Ovary (tissue), 9 donors: ENCODE data around the gene EYS. TPM values are rescaled to one million over a fixed set of nuclear protein-coding genes. Genes with fewer than 3 reads are reported as not detected.

Experiments
- DNase-seq, 5 donors: peaks; one replicate each; pipeline ENCODE4 v3.0.0-alpha.2; 2019 to 2020
- H3K27ac ChIP-seq, 2 donors: fragments of 200-600 bp; one replicate each; pipeline versions ENCODE4 v1.5.1 to v1.8.0; 2019 to 2022
- H3K27me3 ChIP-seq: fragments of 200-600 bp; one replicate; pipeline ENCODE4 v1.8.0; 2022
- H3K36me3 ChIP-seq: fragments of 200-600 bp; sonication (generic); one replicate; pipeline ENCODE4 v1.5.1; 2019
- H3K4me1 ChIP-seq: one replicate; pipeline ENCODE4 v1.8.1; 2013; ENCODE audit warnings: mild to moderate bottlenecking, moderate library complexity; ENCODE audit not compliant: insufficient read depth
- H3K4me3 ChIP-seq: fragments of 200-600 bp; sonication (generic); one replicate; pipeline ENCODE4 v1.5.1; 2017
- H3K9me3 ChIP-seq, 2 donors: fragments of 200-600 bp in 1 of 2; sonication (generic) in 1 of 2; one replicate each; pipeline versions ENCODE4 v1.5.1 to v1.8.1; 2013 to 2019; ENCODE audit warnings: mild to moderate bottlenecking in 1 of 2, moderate library complexity in 1 of 2
- CTCF ChIP-seq, 3 donors: fragments of 450-650 bp in 2 of 3; fragments of 200-600 bp in 1 of 3; IDR thresholded peaks; one replicate each; pipeline versions ENCODE4 v1.5.1 to v1.8.0; 2016 to 2022; ENCODE audit warnings: antibody characterized with exemption in 3 of 3, mild to moderate bottlenecking in 1 of 3
- EP300 ChIP-seq: sonication (generic); formaldehyde crosslinking; IDR thresholded peaks from one replicate; pipeline ENCODE4 v1.6.1; 2017; ENCODE audit warnings: antibody characterized with exemption
- POLR2A ChIP-seq: fragments of 450-650 bp; IDR thresholded peaks from one replicate; pipeline ENCODE4 v1.6.1; 2017; ENCODE audit warnings: antibody characterized with exemption, mild to moderate bottlenecking, moderate library complexity
- WGBS, 3 donors: extraction: QIAGEN DNeasy Blood & Tissue Kit in 1 of 3; methylation state at CpG; one replicate each; pipeline versions ENCODE4 v1.1.5 to v1.1.7; 2013 to 2017; 5-methylcytosine and 5-hydroxymethylcytosine counted together
- intact Hi-C, 4 donors: fragments of 100-400 bp; cut with DNase I; formaldehyde crosslinking; loops; one replicate each; pipeline versions ENCODE4 v1.11.0 to v1.15.1; 2022 to 2023
- polyA plus RNA-seq, 2 donors: library from polyadenylated mRNA; stranded (reverse); fragments of 200-250 nt in 1 of 2; fragments of 350-450 nt in 1 of 2; fragmentation: Illumina TruSeq in 1 of 2; extraction: RNeasy Lipid Tissue Mini Kit (QIAGEN cat#74804) in 1 of 2; gene quantifications; one replicate each; pipeline ENCODE4 v1.2.3, GENCODE V29; 2013 to 2014
- total RNA-seq, 7 donors: library from RNA; depleted of rRNA in 2 of 7; stranded (reverse); fragments of >200 nt in 2 of 7; fragmentation: NEBNext Ultra II Directional in 3 of 7; extraction: Animal tissue kit (Norgen Biotek cat#: 25700) in 3 of 7; gene quantifications; one replicate each; pipeline versions ENCODE4 v1.1.0 to v1.2.4, GENCODE V29; 2016 to 2023
- donor health status: DM: no; HTN: no; CAD: no; lungs with moderate emphysema.
- donor health status: DM: no; HTN: no; CAD: no.
- donor health status: Bipolar disorder and iron deficiency.
- donor health status: DM: yes; HTN: yes; CAD: no.
- donor health status: DM: no; HTN: no; CAD: no.
- donor health status: DM: yes; HTN: yes; CAD: no.

The EYS gene
- total and polyA plus RNA-seq, 9 donors: under 0.01 to 0.03 (median 0.01) TPM; not detected in 6

- H3K4me3 ChIP-seq: no peak overlapping the region
- intact Hi-C loops: no loop called here
- H3K36me3 ChIP-seq: no peaks in the 10 kb centered on the region
- no peak for TF ChIP-seq POLR2A
- no peak for TF ChIP-seq CTCF (IDR thresholded peaks at IDR 0.05)
- no peak for TF ChIP-seq EP300
- no peaks in the 10 kb centered on the region for H3K4me1 ChIP-seq
- no peaks in the 10 kb centered on the region for H3K27me3 ChIP-seq
- H3K27ac ChIP-seq: no peak overlapping the region
- no peak for DNase-seq
- no peaks in the 10 kb centered on the region for H3K9me3 ChIP-seq
- WGBS, 3 donors: 80 to 86% (median 81%) methylated on average over 4 of the region's 4 CpGs
These were observed 1842.2 kb downstream of the EYS start for GRCh38 chr6:63864671-63865318.

- H3K27ac ChIP-seq: no peak overlapping the region
- no peak overlapping the region for H3K4me3 ChIP-seq
- DNase-seq: no peak
- H3K9me3 ChIP-seq: no peaks in the 10 kb centered on the region
- no peaks in the 10 kb centered on the region for H3K27me3 ChIP-seq
- no peaks in the 10 kb centered on the region for H3K36me3 ChIP-seq
- H3K4me1 ChIP-seq: no peaks in the 10 kb centered on the region
- TF ChIP-seq CTCF (IDR thresholded peaks at IDR 0.05) (no peak), POLR2A (no peak), EP300 (no peak)
- intact Hi-C loops: no loop called here
- 33 to 58% (median 56%) methylated on average over 1 of the region's 1 CpG for WGBS, 3 donors
These were observed 1843.0 kb downstream of the EYS start for GRCh38 chr6:63864061-63864460.

- no peaks in the 10 kb centered on the region for H3K27me3 ChIP-seq
- 70 to 77% (median 73%) methylated on average over 3 of the region's 3 CpGs for WGBS, 3 donors
- DNase-seq: no peak
These were observed 1844.4 kb downstream of the EYS start for GRCh38 chr6:63862486-63863198.

GRCh38 chr6:63859528-63859927, 1847.5 kb downstream of the EYS start:
- no peak for TF ChIP-seq CTCF (IDR thresholded peaks at IDR 0.05)
- TF ChIP-seq POLR2A: no peak
- TF ChIP-seq EP300: no peak
- no peak overlapping the region for H3K27ac ChIP-seq
- 23 to 53% (median 24%) methylated on average over 4 of the region's 4 CpGs for WGBS, 3 donors
- intact Hi-C loops: no loop called here
- DNase-seq: no peak
- H3K4me1 ChIP-seq: no peaks in the 10 kb centered on the region
- H3K9me3 ChIP-seq: no peaks in the 10 kb centered on the region
- H3K27me3 ChIP-seq: no peaks in the 10 kb centered on the region
- H3K36me3 ChIP-seq: no peaks in the 10 kb centered on the region
- H3K4me3 ChIP-seq: no peak overlapping the region

More at GRCh38 chr6:63862486-63863198, 1844.4 kb downstream of the EYS start:
- Histone ChIP-seq H3K4me1 (no peaks in the 10 kb centered on the region), H3K9me3 (no peaks in the 10 kb centered on the region), H3K27ac (no peak overlapping the region), H3K36me3 (no peaks in the 10 kb centered on the region), H3K4me3 (no peak overlapping the region)
- TF ChIP-seq EP300 (no peak), POLR2A (no peak), CTCF (IDR thresholded peaks at IDR 0.05) (no peak)
- intact Hi-C loops: no loop called here
